ENCODE measurements around the gene PLXNB2.
A peak's percentile ranks its signal among the peaks of the same experiment; 100 is the strongest.
"Not testable (repeated sequence)": the region's sequence is repeated elsewhere in the genome, so short reads cannot be mapped to it uniquely, and the experiment has no call there.

The PLXNB2 gene

DNA sequence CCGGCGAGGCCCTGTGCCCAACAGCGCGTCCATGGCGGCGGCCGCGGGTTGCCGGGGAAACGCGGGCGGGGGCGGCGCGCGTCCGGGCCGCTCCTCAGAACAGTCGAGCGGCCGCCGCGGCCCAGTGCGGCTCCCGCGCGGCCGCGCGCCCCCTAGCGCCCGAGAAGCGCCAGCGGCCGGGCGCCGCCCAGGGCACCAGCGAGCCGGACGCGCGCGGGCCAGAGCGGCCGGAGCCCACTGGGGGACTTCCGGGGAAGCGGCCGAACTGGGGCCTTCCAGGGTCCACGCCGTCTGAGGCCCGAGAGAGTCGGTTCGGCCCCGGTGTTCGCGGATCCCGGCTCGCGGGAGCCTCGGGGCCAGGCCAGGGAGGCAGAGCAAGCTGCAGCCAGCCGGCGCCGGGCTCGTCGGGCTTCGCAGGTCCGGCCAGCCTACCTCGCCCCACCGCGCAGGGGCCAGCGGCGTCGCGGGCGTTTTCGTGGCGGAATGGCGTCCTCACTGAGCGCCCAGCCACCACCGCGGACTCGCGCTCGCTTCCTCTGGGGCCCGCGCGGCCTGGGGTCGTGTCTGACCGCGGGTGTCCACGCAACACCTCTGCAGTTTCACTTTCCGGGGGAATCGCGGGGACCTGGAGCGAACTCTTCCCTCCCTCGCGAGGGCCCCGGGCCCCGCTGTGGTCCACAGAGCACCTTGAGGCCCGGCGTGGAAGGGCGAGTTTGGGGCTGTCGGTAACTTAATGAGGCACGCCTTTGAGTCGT lies 19.7 kb upstream of the PLXNB2 start, which contains the start of gene DENND6B:
Gene DENND6B (minus strand): TSS at position 57 of the 755 bp plus-strand sequence. CDS start 24 bp downstream, at position 33.
- DNase-seq (ENCODE audit: low read depth in 1 of 2, low spot score in 1 of 2), result peak; percentile 34 to 64

- DNase-seq (ENCODE audit: low read depth in 1 of 2, low spot score in 1 of 2), result no peak
Observed at GRCh38 chr22:50326225-50326955, 18.9 kb upstream of the PLXNB2 start.

GRCh38 chr22:50325444-50326224 lies 18.2 kb upstream of the PLXNB2 start:
- DNase-seq (ENCODE audit: low read depth in 1 of 2, low spot score in 1 of 2), result no peak

DNA sequence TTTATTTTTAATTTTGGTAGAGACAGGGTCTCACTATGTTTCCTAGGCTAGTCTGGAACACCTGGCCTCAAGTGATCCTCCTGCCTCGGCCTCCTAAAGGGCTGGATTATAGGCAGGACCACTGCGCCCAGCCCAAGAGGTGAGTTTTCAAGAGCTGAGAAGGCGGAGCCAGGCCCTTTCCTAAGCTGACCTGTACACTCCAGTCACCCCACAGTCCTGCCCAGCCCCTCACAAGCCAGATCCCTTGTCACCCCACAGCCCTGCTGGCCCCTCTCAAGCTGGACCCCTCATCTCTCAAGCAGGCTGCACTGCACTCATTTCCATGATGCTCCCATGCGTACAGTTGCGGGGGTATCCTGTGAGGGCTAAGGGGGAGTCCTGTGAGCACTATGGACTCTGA lies 16.5 kb upstream of the PLXNB2 start:
- no peak for DNase-seq (ENCODE audit: low read depth in 1 of 2, low spot score in 1 of 2)

- DNase-seq (ENCODE audit: low read depth in 1 of 2, low spot score in 1 of 2), result not testable (repeated sequence)
Observed at GRCh38 chr22:50322382-50323104, 15.1 kb upstream of the PLXNB2 start.

GRCh38 chr22:50320671-50321325 lies 13.4 kb upstream of the PLXNB2 start:
- no peak for DNase-seq (ENCODE audit: low read depth in 1 of 2, low spot score in 1 of 2)

GRCh38 chr22:50320116-50320515 lies 12.7 kb upstream of the PLXNB2 start:
- no peak for DNase-seq (ENCODE audit: low read depth in 1 of 2, low spot score in 1 of 2)

- no peak for DNase-seq (ENCODE audit: low read depth in 1 of 2, low spot score in 1 of 2)
Observed at GRCh38 chr22:50319503-50319951, 12.1 kb upstream of the PLXNB2 start.

DNA sequence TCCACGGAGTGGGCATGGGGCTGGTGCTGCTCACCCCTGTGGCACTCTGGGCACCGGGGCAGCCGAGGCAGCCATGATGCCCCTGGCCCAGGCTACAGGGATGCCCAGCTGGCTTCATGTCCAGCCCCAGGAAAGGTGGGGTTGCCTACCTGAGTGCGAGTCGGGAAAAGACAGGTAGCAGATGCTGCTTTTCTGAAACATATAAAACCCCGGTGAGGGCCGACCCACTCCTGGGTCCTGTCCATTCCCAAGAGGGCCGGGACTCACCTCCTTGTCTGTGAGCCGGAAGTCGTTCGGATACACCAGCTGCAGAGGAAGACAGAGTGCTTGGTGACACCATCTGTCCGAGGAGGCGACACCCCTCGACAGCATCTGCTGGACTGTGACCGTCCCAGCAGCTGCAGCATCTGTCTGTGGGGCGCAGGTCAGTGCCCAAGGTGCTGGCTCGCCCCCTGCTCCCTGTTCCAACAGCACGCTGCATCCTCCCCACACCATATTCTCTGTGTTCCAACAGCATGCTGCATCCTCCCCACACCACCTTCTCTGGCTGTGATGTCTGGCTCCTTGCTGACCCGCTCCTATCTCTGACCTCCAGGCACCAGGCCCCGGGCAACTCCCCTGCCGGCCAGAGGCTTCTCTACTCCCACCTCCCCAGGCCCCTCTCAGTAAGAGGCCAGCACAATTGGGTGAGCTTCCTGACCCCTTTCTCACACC lies 11.4 kb upstream of the PLXNB2 start:
- DNase-seq (ENCODE audit: low read depth in 1 of 2, low spot score in 1 of 2), result no peak

DNA sequence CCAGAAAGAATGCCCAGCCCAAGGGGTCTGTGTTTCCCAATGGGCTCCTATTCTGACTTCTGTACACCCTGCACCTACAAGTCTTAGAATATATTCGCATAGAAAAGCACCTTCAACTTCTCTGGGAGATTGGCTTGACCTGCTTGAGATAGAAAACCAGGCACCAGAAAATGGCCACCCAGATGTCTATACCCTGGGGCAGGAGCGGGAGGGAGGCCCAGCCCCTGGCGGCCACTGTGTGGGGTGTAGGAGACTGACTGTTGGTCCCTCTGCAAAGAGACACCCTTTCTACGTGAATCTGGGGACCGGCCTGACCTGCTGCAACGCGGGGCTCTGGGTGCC lies 10.9 kb upstream of the PLXNB2 start:
- no peak for DNase-seq (ENCODE audit: low read depth in 1 of 2, low spot score in 1 of 2)

- no peak for DNase-seq (ENCODE audit: low read depth in 1 of 2, low spot score in 1 of 2)
Observed at GRCh38 chr22:50317674-50318073, 10.2 kb upstream of the PLXNB2 start.

DNA sequence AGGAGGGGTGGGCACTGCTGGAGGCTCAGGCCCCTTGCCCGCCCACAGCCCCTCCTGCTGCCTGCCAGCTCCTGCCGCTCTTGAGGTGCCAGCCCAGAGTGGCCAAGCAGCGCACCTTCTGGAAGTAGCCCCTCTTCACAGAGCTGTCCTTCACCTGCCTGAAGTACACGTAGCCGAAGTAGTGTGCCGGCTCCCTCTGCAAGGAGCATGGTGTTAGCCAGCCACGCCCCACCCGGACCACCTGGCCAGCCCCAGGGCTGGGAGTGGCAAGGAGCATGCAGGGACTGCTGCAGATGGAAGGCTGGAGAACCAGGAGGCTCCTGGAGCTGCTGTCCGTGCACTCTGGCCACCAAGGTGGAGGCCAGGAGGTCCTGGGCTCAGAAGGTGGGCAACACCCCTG lies 9.7 kb upstream of the PLXNB2 start:
- no peak for DNase-seq (ENCODE audit: low read depth in 1 of 2, low spot score in 1 of 2)

- DNase-seq (ENCODE audit: low read depth in 1 of 2, low spot score in 1 of 2), result no peak
Observed at GRCh38 chr22:50316114-50317065, 8.9 kb upstream of the PLXNB2 start.

- DNase-seq (ENCODE audit: low read depth in 1 of 2, low spot score in 1 of 2), result no peak
Observed at GRCh38 chr22:50315289-50316113, 8.1 kb upstream of the PLXNB2 start.

DNA sequence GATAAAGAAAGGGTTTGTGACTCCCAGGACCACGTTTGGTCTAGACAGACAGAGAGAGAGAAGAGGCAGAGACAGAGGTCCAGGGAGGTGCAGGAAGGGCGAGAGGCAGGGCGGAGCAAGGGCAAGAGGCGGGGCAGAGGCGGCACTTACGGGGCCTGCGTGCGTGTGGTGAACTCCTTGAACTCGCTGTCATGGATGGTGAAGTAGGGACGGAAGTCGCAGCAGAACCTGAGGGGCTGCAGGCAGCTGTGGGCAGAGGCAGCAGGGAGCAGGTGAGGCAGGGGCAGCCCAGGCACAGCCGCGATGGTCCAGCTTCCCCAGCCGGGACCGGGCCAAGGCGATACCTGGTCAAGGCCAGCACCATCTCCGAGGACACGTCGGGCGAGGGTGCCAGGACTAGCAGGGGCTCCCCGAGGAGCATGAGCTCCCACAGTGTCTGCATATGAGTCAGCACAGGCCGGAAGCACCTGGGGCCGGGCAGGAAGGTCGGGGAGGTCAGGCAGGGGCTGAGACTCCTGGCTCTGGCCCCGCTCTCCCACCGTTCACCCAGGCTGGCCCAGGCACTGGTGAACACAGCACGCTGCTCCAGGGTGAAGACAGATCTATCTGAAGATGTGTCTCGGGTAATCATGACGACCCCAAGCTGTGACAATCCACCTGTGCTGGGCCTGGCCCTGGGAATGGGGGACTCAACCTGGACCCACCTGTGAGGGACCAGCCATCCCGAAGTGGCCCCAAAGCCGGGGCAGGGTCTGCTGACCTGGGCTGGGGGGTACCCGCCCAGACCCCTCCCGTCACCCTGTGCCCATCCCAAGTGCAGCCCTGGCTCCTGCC lies 7.2 kb upstream of the PLXNB2 start:
- peak; percentile 42 to 60 for DNase-seq (ENCODE audit: low read depth in 1 of 2, low spot score in 1 of 2)

DNA sequence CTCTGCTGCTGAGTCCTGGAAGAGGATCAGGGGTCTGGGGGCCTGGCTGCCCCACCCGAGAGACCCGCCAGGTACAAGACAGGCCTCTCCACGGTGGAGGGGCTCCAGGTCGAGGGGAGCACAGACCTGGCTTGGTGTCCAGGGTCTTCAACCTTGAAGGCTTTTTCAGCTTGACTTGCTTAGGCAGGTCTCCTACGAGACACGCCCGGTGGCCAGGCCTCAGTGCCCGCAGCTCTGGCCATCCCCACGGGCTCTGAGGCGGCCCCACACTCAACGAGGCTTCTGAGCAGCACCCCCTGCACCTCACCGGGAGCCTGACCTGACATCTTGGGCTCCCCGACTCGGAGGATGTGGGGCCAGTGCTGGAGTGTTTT lies 6.6 kb upstream of the PLXNB2 start:
- DNase-seq (ENCODE audit: low read depth in 1 of 2, low spot score in 1 of 2), result no peak

DNA sequence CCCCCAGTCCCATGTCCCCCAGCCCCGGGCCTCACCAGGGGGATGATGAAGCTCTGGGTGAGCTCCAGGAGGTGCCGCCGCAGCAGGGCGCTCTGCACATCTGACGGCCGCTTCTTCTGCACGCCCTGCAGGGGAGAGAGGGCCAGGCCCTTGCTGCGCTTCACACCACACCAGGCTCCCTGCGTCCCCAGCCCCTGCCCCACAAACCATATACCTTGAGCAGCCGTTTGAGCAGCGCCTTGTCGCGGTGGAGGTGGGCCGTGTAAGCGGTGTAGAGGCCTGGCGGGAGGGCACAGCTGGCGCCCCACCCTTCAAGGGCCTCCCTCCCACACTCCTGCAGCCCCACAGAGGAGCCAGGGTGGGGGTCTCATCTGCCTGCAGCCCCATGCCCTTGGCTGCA lies 6.2 kb upstream of the PLXNB2 start:
- DNase-seq (ENCODE audit: low read depth in 1 of 2, low spot score in 1 of 2), result no peak
